A673 (cell line): Measurements from ENCODE around the gene MTLN.

Experiments
- EZH2 ChIP-seq: fragments of 200-600 bp; sonication (generic); IDR thresholded peaks from 2 replicates; pipeline ENCODE4 v1.6.1; 2017; ENCODE audit warnings: borderline replicate concordance, low read depth, mild to moderate bottlenecking, mixed read lengths, antibody characterized with exemption, low read length; ENCODE audit not compliant: poor library complexity, severe bottlenecking
- TF ChIP-seq, protein P1 (sequence below): fragments of 300-800, 200-600 bp; sonication (generic); conservative IDR thresholded peaks from 2 replicates; pipeline ENCODE4 v1.5.1; 2017; ENCODE audit warnings: low read depth, mild to moderate bottlenecking, antibody characterized with exemption, low read length, moderate library complexity, mixed read lengths

GRCh38 chr2:110167326-110168000, 44.9 kb downstream of the MTLN start:
- TF ChIP-seq, protein P1, sequence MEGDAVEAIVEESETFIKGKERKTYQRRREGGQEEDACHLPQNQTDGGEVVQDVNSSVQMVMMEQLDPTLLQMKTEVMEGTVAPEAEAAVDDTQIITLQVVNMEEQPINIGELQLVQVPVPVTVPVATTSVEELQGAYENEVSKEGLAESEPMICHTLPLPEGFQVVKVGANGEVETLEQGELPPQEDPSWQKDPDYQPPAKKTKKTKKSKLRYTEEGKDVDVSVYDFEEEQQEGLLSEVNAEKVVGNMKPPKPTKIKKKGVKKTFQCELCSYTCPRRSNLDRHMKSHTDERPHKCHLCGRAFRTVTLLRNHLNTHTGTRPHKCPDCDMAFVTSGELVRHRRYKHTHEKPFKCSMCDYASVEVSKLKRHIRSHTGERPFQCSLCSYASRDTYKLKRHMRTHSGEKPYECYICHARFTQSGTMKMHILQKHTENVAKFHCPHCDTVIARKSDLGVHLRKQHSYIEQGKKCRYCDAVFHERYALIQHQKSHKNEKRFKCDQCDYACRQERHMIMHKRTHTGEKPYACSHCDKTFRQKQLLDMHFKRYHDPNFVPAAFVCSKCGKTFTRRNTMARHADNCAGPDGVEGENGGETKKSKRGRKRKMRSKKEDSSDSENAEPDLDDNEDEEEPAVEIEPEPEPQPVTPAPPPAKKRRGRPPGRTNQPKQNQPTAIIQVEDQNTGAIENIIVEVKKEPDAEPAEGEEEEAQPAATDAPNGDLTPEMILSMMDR: no peak
- TF ChIP-seq EZH2: no peak
